Mesodermal cell (in vitro differentiated cells): ENCODE results near the gene C10orf67.
A peak's percentile ranks its signal among the peaks of the same experiment; 100 is the strongest.

Experiments used
- H3K27ac ChIP-seq: 2 replicates; pipeline ENCODE4 v1.7.0; 2013; ENCODE audit warnings: mild to moderate bottlenecking, low read depth, low read length, moderate library complexity; ENCODE audit not compliant: severe bottlenecking
- H3K36me3 ChIP-seq: 2 replicates; pipeline ENCODE4 v1.7.1; 2013; ENCODE audit warnings: mild to moderate bottlenecking, low read length, moderate library complexity; ENCODE audit not compliant: control insufficient read depth, insufficient read depth
- H3K4me1 ChIP-seq: one replicate; pipeline ENCODE4 v1.7.1; 2013; ENCODE audit warnings: mild to moderate bottlenecking, low read length; ENCODE audit not compliant: insufficient read depth, control insufficient read depth, poor library complexity, severe bottlenecking
- H3K4me3 ChIP-seq: 2 replicates; pipeline ENCODE4 v1.7.0; 2013; ENCODE audit warnings: low read length, control low read depth, mild to moderate bottlenecking; ENCODE audit not compliant: insufficient read depth, poor library complexity, severe bottlenecking; ENCODE audit errors: extremely low read depth
- H3K9me3 ChIP-seq: 2 replicates; pipeline ENCODE4 v1.7.1; 2013; ENCODE audit warnings: mild to moderate bottlenecking, low read length, moderate library complexity; ENCODE audit not compliant: control insufficient read depth
- WGBS, 2 experiments: methylation state at CpG; one replicate each; pipeline ENCODE4 v1.1.5; 2013; ENCODE audit warnings: missing lambda C conversion rate in 2 of 2; ENCODE audit not compliant: insufficient coverage in 2 of 2; 5-methylcytosine and 5-hydroxymethylcytosine counted together

C10orf67 gene

GRCh38 chr10:23157691-23158369 lies 186.8 kb downstream of the C10orf67 start:
- 50 to 57% methylated on average over 2 to 3 of the region's 12 CpGs for WGBS, 2 experiments
- no peaks in the 10 kb centered on the region for H3K4me1 ChIP-seq
- H3K36me3 ChIP-seq = no peaks in the 10 kb centered on the region
- peak overlapping the region; percentile 23 for H3K4me3 ChIP-seq
- no peak overlapping the region for H3K27ac ChIP-seq
- H3K9me3 ChIP-seq = no peaks in the 10 kb centered on the region

- 81 to 82% methylated on average over 14 of the region's 14 CpGs for WGBS, 2 experiments
- H3K9me3 ChIP-seq = no peaks in the 10 kb centered on the region
- no peaks in the 10 kb centered on the region for H3K36me3 ChIP-seq
- no peaks in the 10 kb centered on the region for H3K4me1 ChIP-seq
- H3K27ac ChIP-seq = no peak overlapping the region
- H3K4me3 ChIP-seq = no peak overlapping the region
These were observed 187.3 kb downstream of the C10orf67 start for GRCh38 chr10:23157239-23157681.

GRCh38 chr10:23156447-23157150 lies 188.0 kb downstream of the C10orf67 start:
- no peaks in the 10 kb centered on the region for H3K36me3 ChIP-seq
- no peak overlapping the region for H3K4me3 ChIP-seq
- no peak overlapping the region for H3K27ac ChIP-seq
- WGBS, 2 experiments = 75 to 80% methylated on average over 5 to 8 of the region's 10 CpGs
- H3K4me1 ChIP-seq = no peaks in the 10 kb centered on the region
- no peaks in the 10 kb centered on the region for H3K9me3 ChIP-seq

- Histone ChIP-seq H3K4me3 (no peak overlapping the region), H3K27ac (no peak overlapping the region), H3K36me3 (no peaks in the 10 kb centered on the region), H3K4me1 (no peaks in the 10 kb centered on the region), H3K9me3 (no peaks in the 10 kb centered on the region)
- 69 to 82% methylated on average over 2 of the region's 7 CpGs for WGBS, 2 experiments
These were observed 189.4 kb downstream of the C10orf67 start for GRCh38 chr10:23155169-23155568.
